Activated T-cell treated with anti-CD3 and anti-CD28 coated beads, Interleukin-2, amount 50 U/mL, for 4 hours (primary cell): ENCODE data around the gene CENPP. TPM values are rescaled to one million over a fixed set of nuclear protein-coding genes. Genes with fewer than 3 reads are reported as not detected.

Experiments used
- ATAC-seq, 2 donors: fragments of 200-7000 bp; cut with Tn5 transposase; one replicate each; pipeline ENCODE4 v1.10.0; 2021
- DNase-seq: peaks from one replicate; pipeline ENCODE4 v3.0.0-alpha.2; 2020
- H3K27me3 Mint-ChIP-seq: one replicate; pipeline ENCODE4 v1.8.0; 2021; ENCODE audit warnings: low read depth, mixed read lengths
- H3K36me3 Mint-ChIP-seq: one replicate; pipeline ENCODE4 v1.8.0; 2022; ENCODE audit warnings: mixed read lengths; ENCODE audit not compliant: insufficient read depth
- H3K4me1 Mint-ChIP-seq: one replicate; pipeline ENCODE4 v1.8.0; 2021; ENCODE audit warnings: low read depth, mixed read lengths
- H3K4me3 Mint-ChIP-seq: one replicate; pipeline ENCODE4 v1.8.0; 2021; ENCODE audit warnings: mild to moderate bottlenecking, moderate library complexity, mixed read lengths
- H3K9me3 Mint-ChIP-seq: one replicate; pipeline ENCODE4 v1.8.0; 2021; ENCODE audit warnings: mixed read lengths
- total RNA-seq, 3 donors: library from RNA; stranded (reverse); gene quantifications; one replicate each; pipeline ENCODE4 v1.2.1, GENCODE V29; 2021

Gene CENPP
- total RNA-seq, 3 donors from 2014 or later, result 13.7 to 17.7 (median 15.6) TPM

- Mint-ChIP-seq H3K36me3 (no peaks in the 10 kb centered on the region), H3K27me3 (peaks cover 1% of the 10 kb centered on the region), H3K4me3 (peak overlapping the region; percentile 16), H3K4me1 (peaks cover 11% of the 10 kb centered on the region), H3K9me3 (no peaks in the 10 kb centered on the region)
- ATAC-seq, result no peak
- no peak for DNase-seq
These were observed 114.4 kb downstream of the CENPP start for GRCh38 chr9:92439921-92440750.

GRCh38 chr9:92440751-92441046, 114.9 kb downstream of the CENPP start:
- H3K27me3 Mint-ChIP-seq, result peaks cover 1% of the 10 kb centered on the region
- no peak for DNase-seq
- H3K4me1 Mint-ChIP-seq, result peaks cover 11% of the 10 kb centered on the region
- ATAC-seq, result peak; percentile 63 to 69
- peak overlapping the region; percentile 16 for H3K4me3 Mint-ChIP-seq
- H3K9me3 Mint-ChIP-seq, result no peaks in the 10 kb centered on the region
- no peaks in the 10 kb centered on the region for H3K36me3 Mint-ChIP-seq

- no peak for DNase-seq
- Mint-ChIP-seq H3K27me3 (peaks cover 1% of the 10 kb centered on the region), H3K36me3 (no peaks in the 10 kb centered on the region), H3K9me3 (no peaks in the 10 kb centered on the region), H3K4me1 (peaks cover 10% of the 10 kb centered on the region), H3K4me3 (no peak overlapping the region)
- no peak for ATAC-seq
These were observed 119.1 kb downstream of the CENPP start for GRCh38 chr9:92444841-92445240.

- no peak for ATAC-seq
- Mint-ChIP-seq H3K4me3 (no peak overlapping the region), H3K9me3 (no peaks in the 10 kb centered on the region), H3K36me3 (no peaks in the 10 kb centered on the region), H3K27me3 (peaks cover 1% of the 10 kb centered on the region), H3K4me1 (no peaks in the 10 kb centered on the region)
- DNase-seq, result no peak
These were observed 120.8 kb downstream of the CENPP start for GRCh38 chr9:92446536-92446935.

GRCh38 chr9:92455217-92455616, 129.5 kb downstream of the CENPP start:
- no peaks in the 10 kb centered on the region for H3K9me3 Mint-ChIP-seq
- no peak for ATAC-seq
- no peaks in the 10 kb centered on the region for H3K4me1 Mint-ChIP-seq
- H3K36me3 Mint-ChIP-seq, result no peaks in the 10 kb centered on the region
- no peaks in the 10 kb centered on the region for H3K27me3 Mint-ChIP-seq
- H3K4me3 Mint-ChIP-seq, result no peak overlapping the region
- DNase-seq, result no peak

- H3K4me1 Mint-ChIP-seq, result no peaks in the 10 kb centered on the region
- no peak overlapping the region for H3K4me3 Mint-ChIP-seq
- H3K27me3 Mint-ChIP-seq, result no peaks in the 10 kb centered on the region
- no peaks in the 10 kb centered on the region for H3K9me3 Mint-ChIP-seq
- ATAC-seq (no peak), DNase-seq (no peak)
- H3K36me3 Mint-ChIP-seq, result no peaks in the 10 kb centered on the region
These were observed 131.8 kb downstream of the CENPP start for GRCh38 chr9:92457576-92457975.

- Mint-ChIP-seq H3K9me3 (no peaks in the 10 kb centered on the region), H3K36me3 (no peaks in the 10 kb centered on the region), H3K4me1 (no peaks in the 10 kb centered on the region), H3K4me3 (no peak overlapping the region), H3K27me3 (no peaks in the 10 kb centered on the region)
- DNase-seq (no peak), ATAC-seq (no peak)
These were observed 137.6 kb downstream of the CENPP start for GRCh38 chr9:92463387-92463786.

GRCh38 chr9:92463984-92464383, 138.2 kb downstream of the CENPP start:
- no peaks in the 10 kb centered on the region for H3K9me3 Mint-ChIP-seq
- H3K4me1 Mint-ChIP-seq, result no peaks in the 10 kb centered on the region

GRCh38 chr9:92467041-92467440, 141.3 kb downstream of the CENPP start:
- H3K36me3 Mint-ChIP-seq, result no peaks in the 10 kb centered on the region
- DNase-seq (no peak), ATAC-seq (no peak)
- no peaks in the 10 kb centered on the region for H3K4me1 Mint-ChIP-seq
- no peaks in the 10 kb centered on the region for H3K27me3 Mint-ChIP-seq
- no peak overlapping the region for H3K4me3 Mint-ChIP-seq
- no peaks in the 10 kb centered on the region for H3K9me3 Mint-ChIP-seq

More at GRCh38 chr9:92463984-92464383, 138.2 kb downstream of the CENPP start:
- H3K36me3 Mint-ChIP-seq, result no peaks in the 10 kb centered on the region
- H3K4me3 Mint-ChIP-seq, result no peak overlapping the region
- H3K27me3 Mint-ChIP-seq, result no peaks in the 10 kb centered on the region
- DNase-seq, result no peak
- ATAC-seq, result no peak

- H3K4me3 Mint-ChIP-seq, result no peak overlapping the region
- no peaks in the 10 kb centered on the region for H3K36me3 Mint-ChIP-seq
- H3K4me1 Mint-ChIP-seq, result no peaks in the 10 kb centered on the region
- ATAC-seq, result no peak
- H3K27me3 Mint-ChIP-seq, result no peaks in the 10 kb centered on the region
- H3K9me3 Mint-ChIP-seq, result no peaks in the 10 kb centered on the region
- DNase-seq, result no peak
These were observed 141.8 kb downstream of the CENPP start for GRCh38 chr9:92467511-92467910.

GRCh38 chr9:92468206-92468605, 142.5 kb downstream of the CENPP start:
- Mint-ChIP-seq H3K27me3 (no peaks in the 10 kb centered on the region), H3K36me3 (no peaks in the 10 kb centered on the region)
- ATAC-seq, result no peak

GRCh38 chr9:92474587-92474986, 148.8 kb downstream of the CENPP start:
- Mint-ChIP-seq H3K4me1 (no peaks in the 10 kb centered on the region), H3K36me3 (peaks cover 3% of the 10 kb centered on the region), H3K9me3 (no peaks in the 10 kb centered on the region), H3K27me3 (no peaks in the 10 kb centered on the region), H3K4me3 (no peak overlapping the region)
- no peak for ATAC-seq
- DNase-seq, result no peak

More at GRCh38 chr9:92468206-92468605, 142.5 kb downstream of the CENPP start:
- H3K9me3 Mint-ChIP-seq, result no peaks in the 10 kb centered on the region
- no peak overlapping the region for H3K4me3 Mint-ChIP-seq
- no peak for DNase-seq
- H3K4me1 Mint-ChIP-seq, result no peaks in the 10 kb centered on the region

- ATAC-seq (no peak), DNase-seq (no peak)
- Mint-ChIP-seq H3K27me3 (no peaks in the 10 kb centered on the region), H3K4me1 (peaks cover 4% of the 10 kb centered on the region), H3K9me3 (no peaks in the 10 kb centered on the region), H3K36me3 (peaks cover 3% of the 10 kb centered on the region), H3K4me3 (no peak overlapping the region)
These were observed 151.2 kb downstream of the CENPP start for GRCh38 chr9:92476962-92477361.

- Mint-ChIP-seq H3K36me3 (no peaks in the 10 kb centered on the region), H3K4me1 (peaks cover 4% of the 10 kb centered on the region), H3K4me3 (no peak overlapping the region), H3K9me3 (no peaks in the 10 kb centered on the region), H3K27me3 (no peaks in the 10 kb centered on the region)
- ATAC-seq (no peak), DNase-seq (no peak)
These were observed 153.0 kb downstream of the CENPP start for GRCh38 chr9:92478783-92479182.

GRCh38 chr9:92479346-92479745, 153.6 kb downstream of the CENPP start:
- Mint-ChIP-seq H3K27me3 (no peaks in the 10 kb centered on the region), H3K9me3 (no peaks in the 10 kb centered on the region), H3K4me1 (peaks cover 4% of the 10 kb centered on the region), H3K36me3 (no peaks in the 10 kb centered on the region), H3K4me3 (no peak overlapping the region)
- no peak for DNase-seq
- ATAC-seq, result no peak
